Thyroid gland (tissue), 4 donors: ENCODE measurements around the gene ARHGAP22. TPM values are rescaled to one million over a fixed set of nuclear protein-coding genes. Genes with fewer than 3 reads are reported as not detected.

ENCODE experiments used
- DNase-seq, 2 donors: peaks; one replicate each; pipeline ENCODE4 v3.0.0-alpha.2; 2019
- H3K27ac ChIP-seq, 3 donors: fragments of 200-600 bp; sonication (generic); 1 replicate in 2 of 3; 2 replicates in 1 of 3; pipeline ENCODE4 v1.5.1; 2016 to 2019; ENCODE audit warnings: mild to moderate bottlenecking in 1 of 3, moderate library complexity in 1 of 3
- H3K27me3 ChIP-seq: fragments of 200-600 bp; sonication (generic); one replicate; pipeline ENCODE4 v1.5.1; 2019
- H3K36me3 ChIP-seq, 2 donors: fragments of 200-600 bp; sonication (generic); one replicate each; pipeline ENCODE4 v1.5.1; 2016 to 2019
- H3K4me1 ChIP-seq, 2 donors: fragments of 200-600 bp; sonication (generic); one replicate each; pipeline ENCODE4 v1.5.1; 2017 to 2019
- H3K4me3 ChIP-seq, 3 donors: fragments of 200-600 bp; sonication (generic); replicated peaks in 1 of 3; 1 replicate in 2 of 3; 2 replicates in 1 of 3; pipeline ENCODE4 v1.5.1; 2016; ENCODE audit warnings: mild to moderate bottlenecking in 1 of 3
- H3K9me3 ChIP-seq: fragments of 200-600 bp; sonication (generic); one replicate; pipeline ENCODE4 v1.5.1; 2017
- CTCF ChIP-seq, 6 experiments: fragments of 200-600 bp in 3 of 6; fragments of 450-650 bp in 3 of 6; sonication (generic) in 3 of 6; IDR thresholded peaks; one replicate each; pipeline ENCODE4 v1.5.1; 2016 to 2019; ENCODE audit warnings: antibody characterized with exemption in 6 of 6, mild to moderate bottlenecking in 2 of 6, inconsistent platforms in 1 of 6, moderate library complexity in 1 of 6
- POLR2A ChIP-seq, 2 donors: fragments of 450-650 bp; IDR thresholded peaks; one replicate each; pipeline ENCODE4 v1.6.1; 2017; ENCODE audit warnings: antibody characterized with exemption in 2 of 2, mild to moderate bottlenecking in 2 of 2, moderate library complexity in 1 of 2
- WGBS, 2 donors: methylation state at CpG; one replicate each; pipeline ENCODE4 v1.1.5; 2017; 5-methylcytosine and 5-hydroxymethylcytosine counted together
- intact Hi-C: fragments of 100-400 bp; cut with DNase I; formaldehyde crosslinking; loops from one replicate; pipeline ENCODE4 v1.15.1; 2023
- total RNA-seq, 4 donors: library from RNA; depleted of rRNA; stranded (reverse); fragments of >200 nt; gene quantifications; one replicate each; pipeline ENCODE4 v1.2.3, GENCODE V29; 2016

The ARHGAP22 gene
- total RNA-seq, 4 donors from 2014 or later = 3.4 to 29.5 (median 19.1) TPM

DNA sequence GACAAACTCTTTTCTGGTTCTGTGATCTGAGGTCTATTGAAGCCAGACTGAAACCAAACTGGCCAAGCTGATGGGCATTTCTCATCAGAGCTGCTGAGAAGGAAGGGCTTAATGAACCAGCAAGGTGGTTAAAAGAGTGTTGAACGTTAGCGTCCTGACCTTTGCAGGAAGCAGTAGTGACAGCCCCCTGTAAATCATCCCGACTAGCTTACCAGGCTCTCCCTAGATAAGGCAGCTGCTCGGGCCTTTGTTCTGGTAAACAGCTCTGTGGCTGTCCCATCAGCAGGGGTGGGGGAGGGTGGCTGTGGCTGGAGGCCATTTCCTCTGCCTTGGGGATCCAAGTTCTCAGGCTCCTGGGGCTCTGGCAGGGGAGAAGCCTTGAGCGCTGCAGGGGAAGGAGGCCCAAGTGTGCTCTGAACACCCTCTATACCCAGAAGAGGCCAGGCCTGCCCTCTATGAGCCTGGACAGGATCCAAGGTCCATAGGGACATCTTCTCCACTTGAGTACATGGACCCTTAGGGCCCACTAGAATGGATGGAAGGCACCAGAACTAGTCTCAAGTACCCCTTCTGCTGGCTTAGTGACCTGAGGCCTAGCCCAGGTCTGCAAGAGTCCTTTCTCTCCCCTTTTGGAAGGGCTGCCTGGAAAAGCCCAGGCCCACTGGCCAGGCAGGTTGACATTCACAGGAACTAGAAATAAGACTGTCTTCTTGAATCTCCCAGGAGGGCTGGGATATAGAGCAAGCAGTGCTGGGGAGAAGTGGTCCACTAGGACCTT, 134.6 kb downstream of the ARHGAP22 start:
- TF ChIP-seq CTCF (IDR thresholded peaks at IDR 0.05) (no peak), POLR2A (IDR thresholded peaks at IDR 0.05) (no peak)
- H3K4me3 ChIP-seq = no peak overlapping the region
- H3K4me1 ChIP-seq = peaks cover 10 to 15% of the 10 kb centered on the region in 2 donors
- no peaks in the 10 kb centered on the region for H3K9me3 ChIP-seq
- H3K36me3 ChIP-seq = no peaks in the 10 kb centered on the region
- DNase-seq = no peak
- intact Hi-C loops = no loop called here
- no peak overlapping the region for H3K27ac ChIP-seq
- WGBS, 2 donors = 66 to 67% methylated on average over 5 of the region's 5 CpGs
- no peaks in the 10 kb centered on the region for H3K27me3 ChIP-seq

- H3K9me3 ChIP-seq = no peaks in the 10 kb centered on the region
- intact Hi-C loops = no loop called here
- H3K27ac ChIP-seq = no peak overlapping the region
- peaks cover 14 to 21% of the 10 kb centered on the region in 2 donors for H3K4me1 ChIP-seq
- DNase-seq = peak in 1 of 2 donors; percentile 57
- H3K27me3 ChIP-seq = no peaks in the 10 kb centered on the region
- WGBS, 2 donors = 81 to 84% methylated on average over 4 of the region's 4 CpGs
- no peak for TF ChIP-seq POLR2A (IDR thresholded peaks at IDR 0.05)
- no peak for TF ChIP-seq CTCF (IDR thresholded peaks at IDR 0.05)
- H3K36me3 ChIP-seq = no peaks in the 10 kb centered on the region
- no peak overlapping the region for H3K4me3 ChIP-seq
These were observed 135.3 kb downstream of the ARHGAP22 start for GRCh38 chr10:48469516-48470020.

GRCh38 chr10:48468866-48469511, 135.9 kb downstream of the ARHGAP22 start:
- TF ChIP-seq CTCF (IDR thresholded peaks at IDR 0.05) (no peak), POLR2A (IDR thresholded peaks at IDR 0.05) (no peak)
- H3K27ac ChIP-seq = peak overlapping the region in 2 of 3 donors; percentile 5 to 40
- H3K4me1 ChIP-seq = peaks cover 20 to 27% of the 10 kb centered on the region in 2 donors
- H3K9me3 ChIP-seq = no peaks in the 10 kb centered on the region
- no peak for DNase-seq
- no peaks in the 10 kb centered on the region for H3K27me3 ChIP-seq
- 60 to 75% methylated on average over 1 to 2 of the region's 3 CpGs for WGBS, 2 donors
- intact Hi-C loops = no loop called here
- H3K4me3 ChIP-seq = no peak overlapping the region
- no peaks in the 10 kb centered on the region for H3K36me3 ChIP-seq

DNA sequence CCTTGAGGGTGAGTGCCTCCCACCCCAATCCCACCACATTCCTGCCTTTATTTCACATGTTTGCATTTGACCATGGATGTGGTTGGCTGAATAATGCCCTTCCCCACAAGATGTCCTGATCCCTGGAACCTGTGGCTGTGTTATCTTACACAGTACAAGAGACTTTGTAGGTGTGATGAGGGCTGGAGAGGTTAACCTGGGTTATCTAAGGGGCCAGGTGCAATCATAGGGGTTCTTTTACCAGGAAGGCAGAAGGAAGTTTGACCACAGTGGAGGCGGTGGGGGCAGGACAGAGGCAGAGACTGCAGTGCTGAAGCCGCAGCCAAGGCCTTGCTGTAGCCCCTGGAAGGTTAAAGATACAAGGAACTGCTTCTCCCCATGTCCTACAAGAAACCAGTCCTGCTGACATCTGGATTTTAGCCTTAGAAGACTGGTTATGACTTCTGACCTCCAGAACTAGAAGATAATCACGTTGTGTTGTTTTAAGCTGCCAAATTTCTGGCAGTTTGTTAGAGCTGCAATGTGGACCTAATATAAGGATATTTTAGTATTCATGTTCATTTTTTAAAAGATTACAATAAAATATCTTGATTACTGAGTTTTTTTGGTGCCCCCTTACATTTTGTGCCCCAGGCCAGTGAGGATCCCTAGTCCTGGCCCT, 136.6 kb downstream of the ARHGAP22 start:
- intact Hi-C loops = no loop called here

More for the DNA sequence above, 136.6 kb downstream of the ARHGAP22 start:
- DNase-seq = no peak
- H3K9me3 ChIP-seq = no peaks in the 10 kb centered on the region
- H3K27me3 ChIP-seq = no peaks in the 10 kb centered on the region
- H3K27ac ChIP-seq = peak overlapping the region in 2 of 3 donors; percentile 40
- 72 to 74% methylated on average over 3 of the region's 3 CpGs for WGBS, 2 donors
- TF ChIP-seq CTCF (IDR thresholded peaks at IDR 0.05) (no peak), POLR2A (IDR thresholded peaks at IDR 0.05) (no peak)
- H3K4me1 ChIP-seq = peaks cover 28 to 35% of the 10 kb centered on the region in 2 donors
- H3K4me3 ChIP-seq = no peak overlapping the region
- no peaks in the 10 kb centered on the region for H3K36me3 ChIP-seq
